ENCODE measurements around the gene NAV1.

NAV1 gene

GRCh38 chr1:201551877-201552731 is 13.2 kb downstream of the NAV1 start:
- no peak overlapping the region for H3K9ac ChIP-seq (ENCODE audit: low read length in 2 of 2)
- no peaks in the 10 kb centered on the region for H3K9me3 ChIP-seq (ENCODE audit: control insufficient read depth in 2 of 2, low read length in 2 of 2)
- no peaks in the 10 kb centered on the region for H3K36me3 ChIP-seq (ENCODE audit: control insufficient read depth in 2 of 2, insufficient read depth in 2 of 2, low read length in 2 of 2)
- H3K4me3 ChIP-seq (ENCODE audit: low read length in 2 of 2) = no peak overlapping the region
- peaks cover 9% of the 10 kb centered on the region for H3K4me1 ChIP-seq (ENCODE audit: control insufficient read depth, insufficient read depth, low read length)
- no peaks in the 10 kb centered on the region for H3K27me3 ChIP-seq (ENCODE audit: control insufficient read depth in 1 of 2, insufficient read depth in 2 of 2, low read length in 2 of 2)
- no peak overlapping the region for H3K27ac ChIP-seq (ENCODE audit: low read length)

DNA sequence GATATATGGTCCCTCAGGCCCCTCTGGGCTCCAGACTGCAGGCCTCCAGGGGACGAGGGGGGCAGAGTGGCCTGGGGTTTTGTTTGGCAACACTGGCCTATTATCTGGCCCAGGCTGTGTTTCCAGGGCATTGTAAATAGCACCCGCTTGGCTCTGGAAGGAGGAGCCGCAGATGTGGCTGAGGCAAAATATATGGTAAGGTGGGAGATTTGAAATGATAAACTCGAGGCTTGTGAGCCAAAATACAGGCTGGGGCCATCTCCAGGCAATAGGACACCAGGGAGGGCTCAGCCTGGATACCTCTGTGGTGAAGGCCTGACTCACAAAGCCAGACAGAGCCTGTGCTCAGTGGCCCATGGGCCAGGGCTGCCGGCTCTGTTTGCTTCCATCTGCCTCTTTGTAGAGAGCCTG is 14.0 kb downstream of the NAV1 start:
- peak overlapping the region in 1 of 2 donors; percentile 5 for H3K9ac ChIP-seq (ENCODE audit: low read length in 2 of 2)

DNA sequence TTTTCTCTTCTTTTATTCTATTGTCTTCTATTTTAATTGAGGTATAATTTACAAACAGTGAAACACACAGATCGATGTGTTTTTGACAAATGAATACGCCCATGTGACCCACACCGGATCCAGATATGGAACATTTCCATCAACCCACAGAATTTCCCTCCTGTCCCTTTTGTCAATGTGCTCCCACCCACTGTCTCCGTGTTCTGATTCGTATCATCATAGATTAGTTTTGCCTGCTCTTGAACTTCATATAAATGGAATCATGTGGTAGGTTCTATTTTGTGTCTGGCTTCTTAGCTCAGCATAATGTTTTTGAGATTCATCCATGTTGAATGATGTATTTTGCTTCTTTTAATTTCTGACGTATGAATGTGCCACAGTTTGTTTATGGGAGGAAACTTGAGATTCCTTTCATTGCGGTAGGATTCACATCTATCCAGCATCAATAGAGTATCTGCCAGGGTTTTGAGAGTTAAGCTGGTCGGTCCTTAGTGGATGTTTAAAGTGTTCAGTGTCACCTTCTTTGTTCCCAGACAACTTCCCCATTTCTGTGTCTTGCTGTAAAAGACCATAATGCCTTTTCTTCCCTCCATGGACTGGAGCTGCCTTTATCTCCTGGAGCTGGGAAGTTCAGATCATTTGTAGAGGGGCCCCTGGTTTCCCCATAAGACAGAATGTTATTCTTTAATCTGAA is 14.7 kb downstream of the NAV1 start:
- Histone ChIP-seq H3K27ac (ENCODE audit: low read length) (no peak overlapping the region), H3K9me3 (ENCODE audit: control insufficient read depth in 2 of 2, low read length in 2 of 2) (no peaks in the 10 kb centered on the region), H3K36me3 (ENCODE audit: control insufficient read depth in 2 of 2, insufficient read depth in 2 of 2, low read length in 2 of 2) (no peaks in the 10 kb centered on the region), H3K9ac (ENCODE audit: low read length in 2 of 2) (no peak overlapping the region), H3K27me3 (ENCODE audit: control insufficient read depth in 1 of 2, insufficient read depth in 2 of 2, low read length in 2 of 2) (no peaks in the 10 kb centered on the region), H3K4me3 (ENCODE audit: low read length in 2 of 2) (no peak overlapping the region), H3K4me1 (ENCODE audit: control insufficient read depth, insufficient read depth, low read length) (peaks cover 9% of the 10 kb centered on the region)

More for the DNA sequence above, 14.0 kb downstream of the NAV1 start:
- Histone ChIP-seq H3K36me3 (ENCODE audit: control insufficient read depth in 2 of 2, insufficient read depth in 2 of 2, low read length in 2 of 2) (no peaks in the 10 kb centered on the region), H3K9me3 (ENCODE audit: control insufficient read depth in 2 of 2, low read length in 2 of 2) (no peaks in the 10 kb centered on the region), H3K27me3 (ENCODE audit: control insufficient read depth in 1 of 2, insufficient read depth in 2 of 2, low read length in 2 of 2) (no peaks in the 10 kb centered on the region), H3K27ac (ENCODE audit: low read length) (no peak overlapping the region), H3K4me1 (ENCODE audit: control insufficient read depth, insufficient read depth, low read length) (peaks cover 9% of the 10 kb centered on the region), H3K4me3 (ENCODE audit: low read length in 2 of 2) (no peak overlapping the region)

DNA sequence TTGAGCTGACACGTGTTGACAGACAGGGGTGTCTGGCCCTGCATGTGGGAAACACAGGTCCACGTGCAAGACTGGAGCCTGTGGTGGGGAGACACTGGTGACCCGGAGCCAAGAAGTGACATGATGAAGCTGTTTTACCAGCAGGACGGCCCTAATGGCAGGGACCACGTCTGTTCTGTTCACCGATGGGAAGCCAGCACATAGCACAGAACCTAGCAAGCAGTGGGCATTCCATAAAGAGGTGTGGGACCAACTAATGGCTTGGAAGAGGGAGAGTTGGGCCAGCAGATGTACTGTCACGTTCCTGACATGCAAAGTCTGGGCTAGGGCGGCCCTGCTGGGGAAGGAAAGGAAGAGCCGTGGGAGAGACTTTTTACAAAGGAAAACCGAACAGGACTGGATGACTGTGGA is 15.3 kb downstream of the NAV1 start:
- no peaks in the 10 kb centered on the region for H3K9me3 ChIP-seq (ENCODE audit: control insufficient read depth in 2 of 2, low read length in 2 of 2)
- H3K27ac ChIP-seq (ENCODE audit: low read length) = no peak overlapping the region
- H3K36me3 ChIP-seq (ENCODE audit: control insufficient read depth in 2 of 2, insufficient read depth in 2 of 2, low read length in 2 of 2) = no peaks in the 10 kb centered on the region

GRCh38 chr1:201554789-201555592 is 16.1 kb downstream of the NAV1 start:
- Histone ChIP-seq H3K9ac (ENCODE audit: low read length in 2 of 2) (no peak overlapping the region), H3K4me3 (ENCODE audit: low read length in 2 of 2) (no peak overlapping the region), H3K4me1 (ENCODE audit: control insufficient read depth, insufficient read depth, low read length) (peaks cover 17% of the 10 kb centered on the region), H3K9me3 (ENCODE audit: control insufficient read depth in 2 of 2, low read length in 2 of 2) (no peaks in the 10 kb centered on the region), H3K27me3 (ENCODE audit: control insufficient read depth in 1 of 2, insufficient read depth in 2 of 2, low read length in 2 of 2) (no peaks in the 10 kb centered on the region), H3K27ac (ENCODE audit: low read length) (no peak overlapping the region), H3K36me3 (ENCODE audit: control insufficient read depth in 2 of 2, insufficient read depth in 2 of 2, low read length in 2 of 2) (no peaks in the 10 kb centered on the region)

More for the DNA sequence above, 15.3 kb downstream of the NAV1 start:
- peaks cover 9% of the 10 kb centered on the region for H3K4me1 ChIP-seq (ENCODE audit: control insufficient read depth, insufficient read depth, low read length)
- H3K9ac ChIP-seq (ENCODE audit: low read length in 2 of 2) = no peak overlapping the region
- H3K4me3 ChIP-seq (ENCODE audit: low read length in 2 of 2) = no peak overlapping the region
- H3K27me3 ChIP-seq (ENCODE audit: control insufficient read depth in 1 of 2, insufficient read depth in 2 of 2, low read length in 2 of 2) = no peaks in the 10 kb centered on the region

- no peaks in the 10 kb centered on the region for H3K36me3 ChIP-seq (ENCODE audit: control insufficient read depth in 2 of 2, insufficient read depth in 2 of 2, low read length in 2 of 2)
- peaks cover 18% of the 10 kb centered on the region for H3K4me1 ChIP-seq (ENCODE audit: control insufficient read depth, insufficient read depth, low read length)
- H3K27me3 ChIP-seq (ENCODE audit: control insufficient read depth in 1 of 2, insufficient read depth in 2 of 2, low read length in 2 of 2) = no peaks in the 10 kb centered on the region
- no peak overlapping the region for H3K9ac ChIP-seq (ENCODE audit: low read length in 2 of 2)
- no peaks in the 10 kb centered on the region for H3K9me3 ChIP-seq (ENCODE audit: control insufficient read depth in 2 of 2, low read length in 2 of 2)
- no peak overlapping the region for H3K4me3 ChIP-seq (ENCODE audit: low read length in 2 of 2)
- H3K27ac ChIP-seq (ENCODE audit: low read length) = no peak overlapping the region
Measured at GRCh38 chr1:201555593-201555945, 16.6 kb downstream of the NAV1 start.

DNA sequence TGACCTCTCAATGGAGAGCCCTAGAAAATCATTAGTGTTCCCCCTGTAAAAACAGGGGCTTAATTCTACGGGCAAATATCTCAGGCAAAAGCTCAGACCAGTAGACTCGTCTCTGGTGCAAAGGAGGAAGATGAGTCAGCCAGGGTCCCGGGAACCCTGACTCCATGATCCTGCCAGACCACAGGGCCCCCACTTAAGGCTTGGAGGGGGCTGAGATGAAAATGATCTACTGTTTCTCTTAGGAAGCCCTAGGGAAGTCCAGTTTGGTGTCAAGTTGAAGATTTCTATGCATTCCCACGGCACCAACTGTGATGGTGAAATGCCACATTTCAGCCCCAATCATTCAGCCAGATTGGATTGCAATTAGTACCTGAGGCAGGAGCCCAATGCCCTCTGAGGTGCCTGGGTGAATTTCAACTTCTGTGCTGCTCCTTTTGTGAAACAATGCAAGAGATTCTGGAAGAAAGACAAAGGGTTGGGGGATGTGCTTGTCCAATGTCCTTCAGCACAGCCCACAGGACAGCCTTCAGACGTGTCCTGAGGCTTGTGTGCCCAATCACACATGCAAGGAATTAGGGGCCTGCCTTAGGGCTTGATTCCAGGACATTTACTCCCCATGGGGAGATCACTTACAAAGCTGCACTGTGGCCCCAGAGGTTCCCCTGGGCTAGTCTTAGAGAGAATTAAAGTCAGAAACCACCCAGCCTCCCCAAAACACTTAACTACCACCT is 18.1 kb downstream of the NAV1 start:
- no peak overlapping the region for H3K9ac ChIP-seq (ENCODE audit: low read length in 2 of 2)
- H3K4me1 ChIP-seq (ENCODE audit: control insufficient read depth, insufficient read depth, low read length) = peaks cover 20% of the 10 kb centered on the region
- no peaks in the 10 kb centered on the region for H3K36me3 ChIP-seq (ENCODE audit: control insufficient read depth in 2 of 2, insufficient read depth in 2 of 2, low read length in 2 of 2)
- no peaks in the 10 kb centered on the region for H3K9me3 ChIP-seq (ENCODE audit: control insufficient read depth in 2 of 2, low read length in 2 of 2)
- H3K4me3 ChIP-seq (ENCODE audit: low read length in 2 of 2) = no peak overlapping the region
- H3K27me3 ChIP-seq (ENCODE audit: control insufficient read depth in 1 of 2, insufficient read depth in 2 of 2, low read length in 2 of 2) = no peaks in the 10 kb centered on the region
- no peak overlapping the region for H3K27ac ChIP-seq (ENCODE audit: low read length)

DNA sequence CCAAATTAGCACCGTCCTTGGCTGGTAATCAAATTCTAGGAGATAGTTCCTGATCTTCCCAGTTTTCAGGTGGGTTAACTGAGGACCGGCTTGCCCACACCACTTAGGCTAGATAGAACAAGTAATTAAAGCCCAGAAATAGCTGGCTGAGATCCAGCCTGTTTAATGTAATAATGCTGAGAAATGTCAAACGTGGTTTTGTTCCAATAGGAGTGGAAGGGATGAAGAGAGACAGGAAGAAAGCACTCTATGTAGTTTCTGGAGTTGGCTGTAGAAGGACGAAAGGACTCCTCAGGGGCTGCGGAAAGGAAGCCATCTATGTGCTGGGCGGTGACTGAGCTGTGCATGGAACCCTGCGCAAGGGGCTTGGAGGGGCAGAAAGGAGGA is 18.6 kb downstream of the NAV1 start:
- Histone ChIP-seq H3K27me3 (ENCODE audit: control insufficient read depth in 1 of 2, insufficient read depth in 2 of 2, low read length in 2 of 2) (no peaks in the 10 kb centered on the region), H3K9me3 (ENCODE audit: control insufficient read depth in 2 of 2, low read length in 2 of 2) (no peaks in the 10 kb centered on the region), H3K36me3 (ENCODE audit: control insufficient read depth in 2 of 2, insufficient read depth in 2 of 2, low read length in 2 of 2) (no peaks in the 10 kb centered on the region), H3K27ac (ENCODE audit: low read length) (no peak overlapping the region), H3K9ac (ENCODE audit: low read length in 2 of 2) (no peak overlapping the region), H3K4me3 (ENCODE audit: low read length in 2 of 2) (no peak overlapping the region), H3K4me1 (ENCODE audit: control insufficient read depth, insufficient read depth, low read length) (peaks cover 24% of the 10 kb centered on the region)

- Histone ChIP-seq H3K9ac (ENCODE audit: low read length in 2 of 2) (peak overlapping the region in 1 of 2 donors; percentile 36), H3K27ac (ENCODE audit: low read length) (no peak overlapping the region), H3K36me3 (ENCODE audit: control insufficient read depth in 2 of 2, insufficient read depth in 2 of 2, low read length in 2 of 2) (no peaks in the 10 kb centered on the region)
Measured at GRCh38 chr1:201559679-201560162, 20.8 kb downstream of the NAV1 start.

More at GRCh38 chr1:201559679-201560162, 20.8 kb downstream of the NAV1 start:
- H3K27me3 ChIP-seq (ENCODE audit: control insufficient read depth in 1 of 2, insufficient read depth in 2 of 2, low read length in 2 of 2) = no peaks in the 10 kb centered on the region
- H3K4me1 ChIP-seq (ENCODE audit: control insufficient read depth, insufficient read depth, low read length) = peaks cover 20% of the 10 kb centered on the region
- H3K4me3 ChIP-seq (ENCODE audit: low read length in 2 of 2) = no peak overlapping the region
- no peaks in the 10 kb centered on the region for H3K9me3 ChIP-seq (ENCODE audit: control insufficient read depth in 2 of 2, low read length in 2 of 2)

All from stomach smooth muscle (tissue), 2 donors.